ENCODE measurements around the gene STXBP1. TPM values are rescaled to one million over a fixed set of nuclear protein-coding genes. Genes with fewer than 3 reads are reported as not detected.
"Not testable (repeated sequence)": the region's sequence is repeated elsewhere in the genome, so short reads cannot be mapped to it uniquely, and the experiment has no call there.

STXBP1 gene
- total RNA-seq, 1 donor from 2014 or later = 36.9 TPM

DNA sequence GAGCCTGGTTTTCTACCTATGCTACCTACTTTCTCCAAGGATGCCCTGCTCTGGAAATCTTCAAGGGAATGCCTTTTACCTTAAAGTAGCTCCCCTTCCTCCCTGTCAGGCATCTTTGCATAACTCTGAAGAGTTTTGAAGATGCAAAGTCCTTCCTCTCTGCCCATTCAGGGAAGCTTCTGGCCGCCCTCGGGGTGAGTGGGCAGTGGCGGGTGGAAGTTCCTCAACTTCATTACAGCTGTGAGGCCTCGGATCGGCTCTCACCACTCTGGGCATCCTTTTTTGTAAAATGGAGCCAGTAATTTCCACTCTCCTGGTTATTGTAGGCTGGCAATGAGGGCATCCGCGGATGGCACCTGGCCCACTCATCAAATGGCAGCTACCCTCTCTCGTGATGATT is 31.7 kb upstream of the STXBP1 start:
- peaks cover 21% of the 10 kb centered on the region for H3K4me1 ChIP-seq
- H3K36me3 ChIP-seq = no peaks in the 10 kb centered on the region
- TF ChIP-seq, protein P1, sequence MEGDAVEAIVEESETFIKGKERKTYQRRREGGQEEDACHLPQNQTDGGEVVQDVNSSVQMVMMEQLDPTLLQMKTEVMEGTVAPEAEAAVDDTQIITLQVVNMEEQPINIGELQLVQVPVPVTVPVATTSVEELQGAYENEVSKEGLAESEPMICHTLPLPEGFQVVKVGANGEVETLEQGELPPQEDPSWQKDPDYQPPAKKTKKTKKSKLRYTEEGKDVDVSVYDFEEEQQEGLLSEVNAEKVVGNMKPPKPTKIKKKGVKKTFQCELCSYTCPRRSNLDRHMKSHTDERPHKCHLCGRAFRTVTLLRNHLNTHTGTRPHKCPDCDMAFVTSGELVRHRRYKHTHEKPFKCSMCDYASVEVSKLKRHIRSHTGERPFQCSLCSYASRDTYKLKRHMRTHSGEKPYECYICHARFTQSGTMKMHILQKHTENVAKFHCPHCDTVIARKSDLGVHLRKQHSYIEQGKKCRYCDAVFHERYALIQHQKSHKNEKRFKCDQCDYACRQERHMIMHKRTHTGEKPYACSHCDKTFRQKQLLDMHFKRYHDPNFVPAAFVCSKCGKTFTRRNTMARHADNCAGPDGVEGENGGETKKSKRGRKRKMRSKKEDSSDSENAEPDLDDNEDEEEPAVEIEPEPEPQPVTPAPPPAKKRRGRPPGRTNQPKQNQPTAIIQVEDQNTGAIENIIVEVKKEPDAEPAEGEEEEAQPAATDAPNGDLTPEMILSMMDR (IDR thresholded peaks at IDR 0.05; ENCODE audit: borderline replicate concordance) = no peak
- H3K27ac ChIP-seq (replicated peaks) = no peak overlapping the region
- intact Hi-C loops (cut with micrococcal nuclease) = loop anchor here (10.0 kb wide), 1 partner anchor 344 kb away; no protein-coding TSS in a partner anchor
- no peak overlapping the region for H3K4me3 ChIP-seq
- no peaks in the 10 kb centered on the region for H3K9me3 ChIP-seq (replicated peaks)
- H3K27me3 ChIP-seq (ENCODE audit: low read depth) = no peaks in the 10 kb centered on the region
- DNase-seq = no peak

DNA sequence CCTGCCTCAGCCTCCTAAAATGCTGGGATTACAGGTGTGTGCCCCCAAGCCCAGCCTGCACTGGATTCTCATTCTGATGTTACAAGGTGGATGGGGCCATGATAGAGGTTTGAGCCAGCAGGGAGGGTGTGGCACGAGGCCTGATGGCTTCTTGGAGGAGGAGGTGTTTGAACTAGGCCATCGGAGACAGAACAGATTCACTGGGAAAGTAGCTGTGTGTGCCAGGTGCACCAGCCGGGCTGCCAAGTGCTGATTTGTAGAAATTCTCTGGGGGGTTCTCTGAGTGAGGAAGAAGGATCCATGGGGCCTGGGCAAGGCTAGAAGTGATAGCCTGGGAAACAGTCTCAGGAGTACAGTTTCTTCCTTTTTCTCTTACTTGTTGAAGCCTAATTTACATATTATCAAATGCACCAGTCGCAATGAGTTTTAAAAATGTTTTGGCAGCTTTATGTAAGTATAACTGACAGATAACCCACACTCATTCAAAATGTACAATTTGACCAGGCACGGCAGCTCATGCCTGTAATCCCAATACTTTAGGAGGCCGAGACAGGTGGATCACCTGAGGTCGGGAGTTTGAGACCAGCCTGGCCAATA is 31.1 kb upstream of the STXBP1 start:
- intact Hi-C loops (cut with micrococcal nuclease) = loop anchor here (10.0 kb wide), 1 partner anchor 344 kb away; no protein-coding TSS in a partner anchor
- Histone ChIP-seq H3K9me3 (replicated peaks) (no peaks in the 10 kb centered on the region), H3K27ac (replicated peaks) (no peak overlapping the region), H3K27me3 (ENCODE audit: low read depth) (no peaks in the 10 kb centered on the region), H3K36me3 (no peaks in the 10 kb centered on the region), H3K4me3 (no peak overlapping the region), H3K4me1 (peaks cover 21% of the 10 kb centered on the region)
- DNase-seq = no peak
- TF ChIP-seq, protein P1 (IDR thresholded peaks at IDR 0.05; ENCODE audit: borderline replicate concordance) = no peak

DNA sequence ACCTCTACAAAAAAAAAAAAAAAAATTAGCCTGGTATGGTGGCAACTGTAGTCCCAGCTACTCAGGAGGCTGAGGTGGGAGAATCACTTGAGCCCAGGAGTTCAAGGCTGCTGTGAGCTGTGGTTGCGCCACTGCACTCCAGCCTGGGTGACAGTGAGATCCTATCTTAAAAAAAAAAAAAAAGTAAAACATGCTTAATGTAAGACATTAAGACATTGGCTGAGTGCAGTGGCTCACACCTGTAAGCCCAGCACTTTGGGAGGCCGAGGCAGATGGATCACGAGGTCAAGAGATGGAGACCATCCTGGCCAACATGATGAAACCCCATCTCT is 27.6 kb upstream of the STXBP1 start:
- not testable (repeated sequence) for DNase-seq; H3K27me3 ChIP-seq (ENCODE audit: low read depth); H3K9me3 ChIP-seq (replicated peaks); H3K4me3 ChIP-seq; H3K27ac ChIP-seq (replicated peaks); H3K36me3 ChIP-seq
- H3K4me1 ChIP-seq = peaks cover 11% of the 10 kb centered on the region
- intact Hi-C loops (cut with micrococcal nuclease) = loop anchor here (10.0 kb wide), 1 partner anchor 340 kb away; no protein-coding TSS in a partner anchor

DNA sequence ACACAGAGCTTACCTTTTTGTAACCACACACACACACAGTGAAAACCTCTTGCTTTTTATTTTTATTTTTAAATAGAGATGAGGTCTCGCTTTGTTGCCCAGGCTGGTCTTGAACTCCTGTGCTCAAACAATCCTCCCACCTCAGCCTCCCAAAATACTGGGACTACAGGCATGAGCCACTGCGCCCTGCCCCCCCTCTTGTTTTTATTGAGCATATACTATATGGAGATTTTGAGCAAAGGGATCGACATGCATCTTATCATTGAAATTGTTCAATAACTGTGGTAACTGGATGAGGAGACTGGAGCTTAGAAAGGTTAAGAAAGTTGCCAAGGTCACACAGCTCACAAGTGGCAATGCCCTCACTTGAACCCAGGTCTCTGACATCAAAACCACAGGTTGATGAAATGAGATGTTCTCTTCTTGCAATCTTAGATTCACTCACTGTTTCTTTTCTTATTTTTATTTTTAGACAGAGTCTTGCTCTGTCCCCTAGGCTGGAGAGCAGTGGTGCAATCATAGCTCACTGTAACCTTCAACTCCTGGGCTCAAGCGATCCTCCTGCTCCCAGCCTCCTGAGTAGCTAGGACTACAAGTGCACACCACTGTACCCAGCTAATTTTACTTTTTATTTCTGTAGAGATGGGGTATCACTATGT is 26.8 kb upstream of the STXBP1 start:
- Histone ChIP-seq H3K27me3 (ENCODE audit: low read depth) (no peaks in the 10 kb centered on the region), H3K27ac (replicated peaks) (no peak overlapping the region), H3K9me3 (replicated peaks) (no peaks in the 10 kb centered on the region), H3K4me1 (peaks cover 6% of the 10 kb centered on the region), H3K36me3 (no peaks in the 10 kb centered on the region), H3K4me3 (no peak overlapping the region)
- intact Hi-C loops (cut with micrococcal nuclease) = loop anchor here (5.0 to 10.0 kb wide), 2 partner anchors 83 to 340 kb away; no protein-coding TSS in a partner anchor
- TF ChIP-seq, protein P1 (IDR thresholded peaks at IDR 0.05; ENCODE audit: borderline replicate concordance) = no peak
- no peak for DNase-seq

DNA sequence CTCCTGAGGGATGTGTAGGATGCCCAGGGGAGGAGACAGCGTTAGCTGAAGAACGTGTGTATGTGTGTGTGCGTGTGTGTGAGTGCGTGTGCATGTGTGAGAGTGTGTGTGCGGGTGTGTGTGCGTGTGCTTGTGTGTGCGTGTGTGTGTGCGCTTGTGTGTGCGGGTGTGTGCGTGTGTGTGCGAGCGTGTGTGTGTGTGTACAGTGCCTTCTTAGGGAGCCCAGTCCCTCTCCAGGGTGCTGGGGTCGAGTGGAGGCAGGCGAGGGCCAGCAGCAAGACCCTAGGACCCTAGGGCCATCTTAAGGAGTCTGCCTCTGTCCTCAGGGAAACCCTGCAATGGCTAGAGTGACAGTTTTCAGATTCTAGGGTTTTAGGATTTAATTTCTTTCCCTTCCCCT is 26.0 kb upstream of the STXBP1 start:
- intact Hi-C loops (cut with micrococcal nuclease) = loop anchor here (5.0 to 10.0 kb wide), 2 partner anchors 84 to 339 kb away; no protein-coding TSS in a partner anchor
- H3K27ac ChIP-seq (replicated peaks) = no peak overlapping the region
- peaks cover 6% of the 10 kb centered on the region for H3K4me1 ChIP-seq
- H3K27me3 ChIP-seq (ENCODE audit: low read depth) = no peaks in the 10 kb centered on the region
- DNase-seq = no peak
- TF ChIP-seq, protein P1 (IDR thresholded peaks at IDR 0.05; ENCODE audit: borderline replicate concordance) = no peak
- H3K36me3 ChIP-seq = no peaks in the 10 kb centered on the region
- H3K9me3 ChIP-seq (replicated peaks) = no peaks in the 10 kb centered on the region
- no peak overlapping the region for H3K4me3 ChIP-seq

DNA sequence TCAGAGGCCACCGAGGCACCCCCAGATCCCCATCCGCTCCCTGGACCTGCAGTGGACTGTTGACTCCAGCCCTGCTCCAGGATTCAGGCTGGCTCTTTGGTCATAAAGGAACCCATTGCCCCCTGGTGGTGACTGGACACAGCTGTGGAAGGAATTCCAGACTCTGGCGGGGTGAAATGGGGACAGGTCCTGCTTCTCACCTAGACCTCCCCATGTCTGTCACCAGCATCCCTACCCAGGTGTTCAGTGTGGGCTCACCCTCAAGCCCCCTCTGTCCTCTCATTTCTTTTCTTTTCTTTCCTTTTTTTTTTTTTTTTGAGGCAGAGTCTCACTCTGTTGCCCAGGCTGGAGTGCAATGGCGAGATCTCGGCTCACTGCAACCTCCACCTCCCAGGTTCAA is 25.5 kb upstream of the STXBP1 start:
- no peaks in the 10 kb centered on the region for H3K9me3 ChIP-seq (replicated peaks)
- intact Hi-C loops (cut with micrococcal nuclease) = loop anchor here (5.0 to 10.0 kb wide), 2 partner anchors 84 to 338 kb away; no protein-coding TSS in a partner anchor
- no peaks in the 10 kb centered on the region for H3K36me3 ChIP-seq
- peak; percentile 72 for DNase-seq
- peaks cover 6% of the 10 kb centered on the region for H3K4me1 ChIP-seq
- H3K4me3 ChIP-seq = no peak overlapping the region
- no peak overlapping the region for H3K27ac ChIP-seq (replicated peaks)
- H3K27me3 ChIP-seq (ENCODE audit: low read depth) = no peaks in the 10 kb centered on the region
- TF ChIP-seq, protein P1 (IDR thresholded peaks at IDR 0.05; ENCODE audit: borderline replicate concordance) = peak; percentile 90
